ENCODE data around the gene OR10H3.

- TF ChIP-seq CTCF (IDR thresholded peaks at IDR 0.05; ENCODE audit: low read depth, low read length) = no peak
- no peak for TF ChIP-seq EZH2phosphoT487 (IDR thresholded peaks at IDR 0.05; ENCODE audit: low read depth)
Observed at GRCh38 chr19:15748239-15748638, 10.5 kb downstream of the OR10H3 start.
